Right atrium auricular region (tissue), 2 donors: ENCODE data around the gene NR3C2. TPM values are rescaled to one million over a fixed set of nuclear protein-coding genes. Genes with fewer than 3 reads are reported as not detected.

Experiments
- DNase-seq: peaks from one replicate; pipeline ENCODE4 v3.0.0-alpha.2; 2019; ENCODE audit warnings: low spot score
- H3K27ac ChIP-seq, 2 donors: fragments of 200-600 bp; sonication (generic); 1 replicate in 1 of 2; 2 replicates in 1 of 2; pipeline ENCODE4 v1.5.1; 2016 to 2019
- H3K27me3 ChIP-seq, 2 donors: fragments of 200-600 bp; sonication (generic); one replicate each; pipeline versions ENCODE4 v1.5.1 to v1.6.0; 2017 to 2019
- H3K36me3 ChIP-seq: fragments of 200-600 bp; sonication (generic); one replicate; pipeline ENCODE4 v1.5.1; 2016
- H3K4me1 ChIP-seq, 2 donors: fragments of 200-600 bp; sonication (generic); one replicate each; pipeline versions ENCODE4 v1.5.1 to v1.6.0; 2017 to 2019
- H3K4me3 ChIP-seq, 2 donors: fragments of 200-600 bp; sonication (generic); 1 replicate in 1 of 2; 2 replicates in 1 of 2; pipeline ENCODE4 v1.5.1; 2017 to 2019; ENCODE audit warnings: mild to moderate bottlenecking in 1 of 2, moderate library complexity in 1 of 2
- H3K9me3 ChIP-seq, 2 donors: fragments of 200-600 bp; sonication (generic); one replicate each; pipeline ENCODE4 v1.5.1; 2019
- total RNA-seq, 2 donors: library from RNA; depleted of rRNA; stranded (reverse); fragments of >200 nt; gene quantifications; one replicate each; pipeline ENCODE4 v1.1.0, GENCODE V29; 2016
- TF ChIP-seq, protein P1 (sequence below), 2 donors: fragments of 200-600 bp; sonication (generic); IDR thresholded peaks; one replicate each; pipeline ENCODE4 v1.5.1; 2019; ENCODE audit warnings: antibody characterized with exemption in 2 of 2

NR3C2 gene
- total RNA-seq, 2 donors from 2014 or later, result 15.7 to 39.9 TPM

GRCh38 chr4:148116264-148116663 is 325.9 kb downstream of the NR3C2 start:
- Histone ChIP-seq H3K27me3 (no peaks in the 10 kb centered on the region), H3K4me1 (peaks cover 0 to 10% of the 10 kb centered on the region in 2 donors), H3K36me3 (peaks cover 28% of the 10 kb centered on the region), H3K4me3 (no peak overlapping the region), H3K27ac (no peak overlapping the region), H3K9me3 (no peaks in the 10 kb centered on the region)
- no peak for DNase-seq
- TF ChIP-seq, protein P1, sequence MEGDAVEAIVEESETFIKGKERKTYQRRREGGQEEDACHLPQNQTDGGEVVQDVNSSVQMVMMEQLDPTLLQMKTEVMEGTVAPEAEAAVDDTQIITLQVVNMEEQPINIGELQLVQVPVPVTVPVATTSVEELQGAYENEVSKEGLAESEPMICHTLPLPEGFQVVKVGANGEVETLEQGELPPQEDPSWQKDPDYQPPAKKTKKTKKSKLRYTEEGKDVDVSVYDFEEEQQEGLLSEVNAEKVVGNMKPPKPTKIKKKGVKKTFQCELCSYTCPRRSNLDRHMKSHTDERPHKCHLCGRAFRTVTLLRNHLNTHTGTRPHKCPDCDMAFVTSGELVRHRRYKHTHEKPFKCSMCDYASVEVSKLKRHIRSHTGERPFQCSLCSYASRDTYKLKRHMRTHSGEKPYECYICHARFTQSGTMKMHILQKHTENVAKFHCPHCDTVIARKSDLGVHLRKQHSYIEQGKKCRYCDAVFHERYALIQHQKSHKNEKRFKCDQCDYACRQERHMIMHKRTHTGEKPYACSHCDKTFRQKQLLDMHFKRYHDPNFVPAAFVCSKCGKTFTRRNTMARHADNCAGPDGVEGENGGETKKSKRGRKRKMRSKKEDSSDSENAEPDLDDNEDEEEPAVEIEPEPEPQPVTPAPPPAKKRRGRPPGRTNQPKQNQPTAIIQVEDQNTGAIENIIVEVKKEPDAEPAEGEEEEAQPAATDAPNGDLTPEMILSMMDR (IDR thresholded peaks at IDR 0.05), result no peak

DNA sequence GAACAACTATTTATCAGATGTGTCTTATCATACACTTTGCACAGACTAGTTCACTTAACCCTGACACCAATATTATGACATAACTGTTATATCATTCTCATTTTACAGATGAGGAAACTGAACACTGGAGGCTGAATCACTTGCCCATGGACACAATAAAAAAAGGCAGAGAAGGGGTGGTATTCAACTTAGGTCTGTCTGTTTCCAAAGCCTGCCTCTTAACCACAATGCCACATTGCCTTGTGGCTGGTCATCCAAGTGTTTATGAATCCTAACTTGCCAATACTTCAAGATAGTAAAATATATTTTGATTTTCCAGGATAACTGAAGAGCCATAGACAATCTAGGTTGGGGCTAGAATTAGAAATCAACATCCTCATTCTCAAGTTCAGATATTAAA is 327.8 kb downstream of the NR3C2 start:
- TF ChIP-seq, protein P1 (IDR thresholded peaks at IDR 0.05), result no peak
- peaks cover 20% of the 10 kb centered on the region for H3K36me3 ChIP-seq

GRCh38 chr4:148112231-148112982 is 329.8 kb downstream of the NR3C2 start:
- peaks cover 28% of the 10 kb centered on the region for H3K36me3 ChIP-seq

More for the DNA sequence above, 327.8 kb downstream of the NR3C2 start:
- H3K4me3 ChIP-seq, result no peak overlapping the region
- H3K9me3 ChIP-seq, result no peaks in the 10 kb centered on the region
- no peak overlapping the region for H3K27ac ChIP-seq
- DNase-seq, result no peak
- no peaks in the 10 kb centered on the region for H3K27me3 ChIP-seq
- H3K4me1 ChIP-seq, result peaks cover 0 to 10% of the 10 kb centered on the region in 2 donors

DNA sequence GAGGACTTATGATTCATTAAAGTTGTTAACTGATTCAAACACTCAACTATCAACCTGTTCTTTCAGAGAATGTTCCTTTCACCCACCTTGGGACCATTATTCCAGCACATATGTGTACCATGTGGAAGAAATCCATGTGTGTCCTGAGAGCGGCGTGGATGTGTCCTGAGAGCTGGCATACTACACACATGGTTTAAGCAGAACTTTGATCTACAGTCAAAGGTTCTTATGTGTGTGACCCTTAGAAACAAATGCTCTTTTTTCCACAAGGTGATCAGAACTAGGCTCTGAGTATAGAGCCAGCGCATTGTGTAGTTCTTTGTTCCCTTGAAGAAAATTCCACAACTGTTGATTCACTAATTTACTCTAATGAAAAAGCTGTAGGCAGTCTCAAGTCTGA is 332.0 kb downstream of the NR3C2 start:
- DNase-seq, result no peak
- H3K4me3 ChIP-seq, result no peak overlapping the region
- peaks cover 0 to 5% of the 10 kb centered on the region in 2 donors for H3K9me3 ChIP-seq
- TF ChIP-seq, protein P1 (IDR thresholded peaks at IDR 0.05), result no peak
- no peaks in the 10 kb centered on the region for H3K27me3 ChIP-seq
- H3K36me3 ChIP-seq, result peaks cover 28% of the 10 kb centered on the region
- no peaks in the 10 kb centered on the region for H3K4me1 ChIP-seq
- no peak overlapping the region for H3K27ac ChIP-seq

More at GRCh38 chr4:148112231-148112982, 329.8 kb downstream of the NR3C2 start:
- H3K4me3 ChIP-seq, result no peak overlapping the region
- H3K9me3 ChIP-seq, result no peaks in the 10 kb centered on the region
- no peak overlapping the region for H3K27ac ChIP-seq
- peaks cover 0 to 6% of the 10 kb centered on the region in 2 donors for H3K4me1 ChIP-seq
- no peaks in the 10 kb centered on the region for H3K27me3 ChIP-seq
- TF ChIP-seq, protein P1 (IDR thresholded peaks at IDR 0.05), result no peak
- no peak for DNase-seq

DNA sequence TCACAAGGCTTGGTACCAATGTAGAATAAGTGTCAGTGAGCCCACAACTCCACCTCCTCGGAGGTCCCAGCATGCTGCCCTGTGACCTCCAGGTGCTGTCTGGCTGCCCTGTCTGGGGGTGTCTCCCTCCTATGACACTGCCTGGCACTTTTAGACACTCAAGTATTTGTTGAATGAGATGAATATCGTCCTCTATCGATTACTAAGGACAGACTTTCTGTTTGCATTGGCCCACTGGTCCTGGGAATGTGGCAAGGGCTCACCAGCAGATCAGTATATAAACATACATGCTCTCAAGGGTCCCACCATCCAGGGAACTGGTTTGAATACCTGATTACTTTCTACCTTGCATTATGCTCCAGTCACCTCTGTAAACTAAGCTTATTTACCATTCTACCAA is 333.0 kb downstream of the NR3C2 start:
- Histone ChIP-seq H3K4me3 (no peak overlapping the region), H3K4me1 (no peaks in the 10 kb centered on the region), H3K9me3 (peaks cover 0 to 5% of the 10 kb centered on the region in 2 donors), H3K27ac (no peak overlapping the region), H3K36me3 (peaks cover 28% of the 10 kb centered on the region), H3K27me3 (no peaks in the 10 kb centered on the region)
- TF ChIP-seq, protein P1 (IDR thresholded peaks at IDR 0.05), result no peak
- no peak for DNase-seq
